ENCODE data around the gene KLHL29. TPM values are rescaled to one million over a fixed set of nuclear protein-coding genes. Genes with fewer than 3 reads are reported as not detected.

KLHL29 gene
- total and polyA plus RNA-seq, 8 donors, result 0.91 to 6.6 (median 2.6) TPM

DNA sequence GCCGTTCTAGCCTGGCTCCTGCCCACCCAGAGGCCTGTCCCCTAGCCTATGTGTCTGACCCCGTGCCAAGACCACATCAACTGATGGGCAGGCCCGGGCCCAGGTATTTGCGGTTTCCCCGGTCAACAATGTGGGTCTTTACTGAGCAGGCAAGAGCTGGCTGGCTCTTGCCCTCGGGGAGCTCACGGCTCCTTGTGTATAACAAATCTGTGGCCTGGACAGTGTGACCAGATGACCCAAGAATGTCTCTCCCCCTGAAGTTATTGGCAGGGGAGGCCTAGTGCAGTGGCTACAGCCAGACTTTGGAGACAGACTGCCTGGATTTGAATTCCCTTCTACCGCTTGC is 179.6 kb downstream of the KLHL29 start:
- H3K36me3 ChIP-seq, result no peaks in the 10 kb centered on the region
- intact Hi-C loops (cut with DNase I), result no loop called here
- H3K27ac ChIP-seq, result peak overlapping the region; percentile 25 to 66 (median 56)
- 68 to 75% methylated on average over 8 of the region's 8 CpGs for WGBS, 2 donors
- H3K9me3 ChIP-seq, result no peaks in the 10 kb centered on the region
- no peak for DNase-seq
- TF ChIP-seq, protein P1, sequence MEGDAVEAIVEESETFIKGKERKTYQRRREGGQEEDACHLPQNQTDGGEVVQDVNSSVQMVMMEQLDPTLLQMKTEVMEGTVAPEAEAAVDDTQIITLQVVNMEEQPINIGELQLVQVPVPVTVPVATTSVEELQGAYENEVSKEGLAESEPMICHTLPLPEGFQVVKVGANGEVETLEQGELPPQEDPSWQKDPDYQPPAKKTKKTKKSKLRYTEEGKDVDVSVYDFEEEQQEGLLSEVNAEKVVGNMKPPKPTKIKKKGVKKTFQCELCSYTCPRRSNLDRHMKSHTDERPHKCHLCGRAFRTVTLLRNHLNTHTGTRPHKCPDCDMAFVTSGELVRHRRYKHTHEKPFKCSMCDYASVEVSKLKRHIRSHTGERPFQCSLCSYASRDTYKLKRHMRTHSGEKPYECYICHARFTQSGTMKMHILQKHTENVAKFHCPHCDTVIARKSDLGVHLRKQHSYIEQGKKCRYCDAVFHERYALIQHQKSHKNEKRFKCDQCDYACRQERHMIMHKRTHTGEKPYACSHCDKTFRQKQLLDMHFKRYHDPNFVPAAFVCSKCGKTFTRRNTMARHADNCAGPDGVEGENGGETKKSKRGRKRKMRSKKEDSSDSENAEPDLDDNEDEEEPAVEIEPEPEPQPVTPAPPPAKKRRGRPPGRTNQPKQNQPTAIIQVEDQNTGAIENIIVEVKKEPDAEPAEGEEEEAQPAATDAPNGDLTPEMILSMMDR (IDR thresholded peaks at IDR 0.05), result no peak
- H3K27me3 ChIP-seq, result no peaks in the 10 kb centered on the region
- no peak overlapping the region for H3K4me3 ChIP-seq
- peak; percentile 9 to 50 (median 30) for ATAC-seq
- no peak for FAIRE-seq
- H3K4me1 ChIP-seq, result no peaks in the 10 kb centered on the region

DNA sequence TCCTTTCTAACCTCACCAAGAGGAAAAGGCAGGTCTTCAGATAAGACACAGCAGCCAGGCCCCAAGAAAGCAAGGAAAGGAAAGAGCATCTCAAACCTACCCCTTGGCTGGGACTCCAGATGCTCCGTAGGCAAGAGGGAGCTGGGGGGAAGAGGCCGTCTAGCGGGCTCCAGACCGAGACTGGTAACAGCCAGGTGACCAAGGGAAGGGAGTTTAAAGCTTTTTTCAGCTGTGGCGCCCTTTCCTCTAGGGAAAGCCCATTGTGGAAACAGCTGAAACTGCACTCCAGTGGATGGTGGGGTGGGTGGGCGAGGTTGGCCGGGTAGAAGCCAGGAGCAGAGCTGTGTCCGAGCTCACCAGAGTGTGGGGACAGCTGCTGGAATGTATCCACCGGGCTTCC is 180.4 kb downstream of the KLHL29 start:
- Histone ChIP-seq H3K9me3 (no peaks in the 10 kb centered on the region), H3K4me3 (no peak overlapping the region), H3K27me3 (no peaks in the 10 kb centered on the region), H3K27ac (no peak overlapping the region), H3K4me1 (no peaks in the 10 kb centered on the region), H3K36me3 (no peaks in the 10 kb centered on the region)
- no peak for ATAC-seq
- 87 to 94% methylated on average over 9 of the region's 9 CpGs for WGBS, 2 donors
- DNase-seq, result peak in 1 of 6 donors; percentile 24
- TF ChIP-seq, protein P1 (IDR thresholded peaks at IDR 0.05), result no peak
- intact Hi-C loops (cut with DNase I), result no loop called here
- no peak for FAIRE-seq

DNA sequence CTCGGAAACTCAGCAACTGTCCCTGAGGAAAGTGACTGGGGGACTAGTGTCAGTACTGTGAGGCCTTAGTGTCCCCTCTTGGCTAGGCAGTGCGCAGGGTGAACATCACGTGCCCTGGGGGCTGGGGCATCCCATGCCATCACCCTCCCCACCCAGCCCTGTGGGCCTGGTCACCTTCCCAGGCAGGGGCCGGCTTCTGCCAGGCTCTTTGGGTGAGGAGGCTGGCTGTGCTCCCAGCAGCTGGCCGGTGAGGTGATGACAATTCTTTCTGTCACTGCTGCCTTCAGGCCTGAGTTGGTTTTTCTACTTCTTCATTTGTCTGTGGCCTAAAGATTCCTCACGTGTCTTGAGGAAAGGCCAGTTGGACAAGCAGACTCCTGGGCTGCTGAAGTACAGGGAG is 180.8 kb downstream of the KLHL29 start:
- TF ChIP-seq, protein P1 (IDR thresholded peaks at IDR 0.05), result no peak
- no peak for FAIRE-seq
- Histone ChIP-seq H3K4me3 (no peak overlapping the region), H3K27ac (no peak overlapping the region), H3K36me3 (no peaks in the 10 kb centered on the region), H3K4me1 (no peaks in the 10 kb centered on the region), H3K9me3 (no peaks in the 10 kb centered on the region), H3K27me3 (no peaks in the 10 kb centered on the region)
- ATAC-seq, result no peak
- DNase-seq, result peak in 1 of 6 donors; percentile 67
- WGBS, 2 donors, result 80 to 83% methylated on average over 5 to 6 of the region's 6 CpGs
- intact Hi-C loops (cut with DNase I), result no loop called here

DNA sequence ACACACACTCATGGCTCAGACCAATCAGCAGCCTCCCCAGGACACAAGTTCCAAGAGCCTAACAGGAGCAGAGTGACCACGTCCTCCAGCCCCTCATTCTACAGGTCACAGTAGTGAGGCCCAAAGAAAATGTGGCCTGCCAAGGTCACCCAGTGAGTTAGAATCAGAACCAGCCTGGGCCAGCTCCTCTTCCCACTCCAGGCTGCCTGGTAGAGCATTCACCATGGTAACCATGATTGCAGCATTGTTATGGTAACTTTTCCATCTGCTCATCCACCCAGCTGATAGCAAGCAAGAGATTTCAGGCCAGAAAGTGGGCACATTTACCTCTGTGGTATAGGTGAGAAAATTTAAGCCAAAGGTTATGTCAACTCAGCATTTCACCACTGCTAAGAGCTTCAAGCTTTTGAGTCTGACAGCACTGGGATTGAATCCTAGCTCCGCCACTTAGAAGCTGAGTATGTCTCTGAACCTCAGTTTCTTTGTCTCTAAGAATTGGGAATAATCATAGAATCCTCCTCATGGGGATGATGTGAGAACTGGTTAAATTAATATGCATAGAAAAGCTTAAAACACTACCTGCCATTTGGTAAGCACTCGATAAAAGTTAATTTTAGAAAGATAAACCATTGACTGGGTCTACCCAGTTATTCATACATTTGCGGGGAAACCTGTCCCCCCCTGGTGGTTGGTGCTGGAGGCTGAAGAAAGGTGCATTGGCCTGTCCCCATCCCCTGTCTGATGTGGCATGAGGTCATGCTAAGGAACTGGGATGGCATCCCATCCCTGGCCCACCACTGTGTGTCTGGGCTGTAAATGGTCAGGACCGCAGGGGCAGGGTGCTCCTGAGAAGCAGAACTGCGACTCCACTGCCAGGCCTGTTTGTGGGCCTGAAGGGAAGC is 181.5 kb downstream of the KLHL29 start:
- FAIRE-seq (no peak), DNase-seq (peak in 1 of 6 donors; percentile 15), ATAC-seq (peak in 1 of 4 donors; percentile 29)
- TF ChIP-seq, protein P1 (IDR thresholded peaks at IDR 0.05), result no peak
- no peaks in the 10 kb centered on the region for H3K4me1 ChIP-seq
- H3K27me3 ChIP-seq, result no peaks in the 10 kb centered on the region
- WGBS, 2 donors, result 84 to 85% methylated on average over 6 of the region's 6 CpGs
- H3K27ac ChIP-seq, result no peak overlapping the region
- no peak overlapping the region for H3K4me3 ChIP-seq
- H3K36me3 ChIP-seq, result no peaks in the 10 kb centered on the region
- intact Hi-C loops (cut with DNase I), result no loop called here
- no peaks in the 10 kb centered on the region for H3K9me3 ChIP-seq

DNA sequence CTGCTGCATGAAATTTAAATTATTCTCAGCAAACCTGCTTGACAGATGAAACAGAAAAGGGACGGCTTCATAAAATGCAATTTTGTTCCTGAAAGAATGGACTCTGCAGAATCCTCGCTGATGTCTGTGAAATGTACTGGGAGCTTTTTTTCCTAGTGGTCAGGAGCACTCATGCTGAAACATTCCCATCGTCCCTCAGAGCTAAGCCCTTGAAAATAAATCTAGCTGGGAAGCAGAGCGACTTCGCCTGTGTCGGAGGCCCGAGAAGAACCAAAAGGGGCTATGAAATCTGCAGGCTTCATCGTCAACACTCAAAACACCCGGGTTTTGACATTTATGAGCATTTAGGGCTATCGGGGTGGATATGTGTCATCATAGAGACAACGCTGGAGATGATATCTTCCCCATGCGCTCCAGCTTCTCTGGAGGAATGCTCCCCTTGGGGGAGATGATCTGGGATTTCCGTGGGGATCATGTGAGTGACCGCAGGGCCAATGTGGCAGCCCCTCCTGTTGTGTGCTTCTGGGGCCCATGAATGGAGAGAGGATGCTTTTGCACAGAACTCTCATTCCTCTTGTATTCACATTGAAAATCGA is 182.3 kb downstream of the KLHL29 start:
- H3K27me3 ChIP-seq, result no peaks in the 10 kb centered on the region
- intact Hi-C loops (cut with DNase I), result no loop called here
- DNase-seq, result no peak
- no peak for ATAC-seq
- no peak overlapping the region for H3K27ac ChIP-seq
- no peaks in the 10 kb centered on the region for H3K4me1 ChIP-seq
- H3K36me3 ChIP-seq, result no peaks in the 10 kb centered on the region
- 82 to 84% methylated on average over 15 of the region's 15 CpGs for WGBS, 2 donors
- no peak overlapping the region for H3K4me3 ChIP-seq
- FAIRE-seq, result no peak
- no peaks in the 10 kb centered on the region for H3K9me3 ChIP-seq
- TF ChIP-seq, protein P1 (IDR thresholded peaks at IDR 0.05), result no peak

Data from pancreas (tissue), 10 donors.